PC-3 (cell line): Measurements from ENCODE around the gene MCAT.

Experiments used
- EZH2 ChIP-seq: fragments of 300-600 bp; sonication (generic); IDR thresholded peaks from one replicate; pipeline ENCODE4 v1.6.1; 2017; ENCODE audit warnings: antibody characterized with exemption, mild to moderate bottlenecking, low read length; ENCODE audit not compliant: unreplicated experiment
- EZH2phosphoT487 ChIP-seq: fragments of 300-600 bp; sonication (generic); IDR thresholded peaks from 2 replicates; pipeline ENCODE4 v1.6.1; 2018; ENCODE audit warnings: mild to moderate bottlenecking, antibody characterized with exemption, low read length, borderline replicate concordance
- TF ChIP-seq, protein P1 (sequence below): fragments of 300-600 bp; sonication (generic); conservative IDR thresholded peaks from 2 replicates; pipeline ENCODE4 v1.5.1; 2017; ENCODE audit warnings: antibody characterized with exemption, low read depth, mild to moderate bottlenecking, low read length

DNA sequence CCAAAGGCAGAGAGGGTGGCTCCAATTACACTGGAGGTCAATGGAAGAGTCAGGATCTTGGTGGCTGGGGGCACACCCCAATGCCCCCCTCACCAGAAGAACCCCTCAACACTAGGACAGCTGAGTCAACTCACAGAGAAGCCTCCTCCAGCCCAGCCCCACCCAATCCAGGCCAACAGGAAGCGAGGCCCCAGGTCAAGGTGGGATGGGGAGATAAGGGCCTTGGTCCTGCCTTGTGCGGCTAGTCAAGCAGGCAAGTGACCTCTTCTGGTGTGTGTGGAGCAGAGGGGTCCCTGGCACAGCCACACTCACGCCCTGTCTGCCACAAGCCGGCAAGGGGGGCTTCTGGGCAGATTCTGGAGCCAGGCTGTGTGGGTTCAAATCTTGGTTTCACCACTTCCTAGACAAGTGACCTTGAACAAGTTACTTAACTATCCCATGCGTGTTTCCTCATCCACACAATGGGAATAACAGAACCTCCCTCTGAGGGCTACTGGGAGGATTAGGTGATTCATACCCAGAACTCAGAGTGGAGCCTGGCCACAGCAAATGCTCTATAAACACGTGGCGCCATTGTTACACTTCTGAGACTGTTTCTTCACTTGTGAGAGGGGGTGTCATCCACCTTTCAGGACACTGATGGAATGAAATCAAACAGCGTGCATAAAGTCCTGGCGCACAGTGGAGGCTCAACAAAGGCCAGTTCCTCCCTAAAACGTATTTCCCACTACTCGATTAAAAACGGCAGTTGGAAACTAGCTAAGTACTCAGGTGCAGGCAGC, 40.5 kb upstream of the MCAT start:
- TF ChIP-seq, protein P1, sequence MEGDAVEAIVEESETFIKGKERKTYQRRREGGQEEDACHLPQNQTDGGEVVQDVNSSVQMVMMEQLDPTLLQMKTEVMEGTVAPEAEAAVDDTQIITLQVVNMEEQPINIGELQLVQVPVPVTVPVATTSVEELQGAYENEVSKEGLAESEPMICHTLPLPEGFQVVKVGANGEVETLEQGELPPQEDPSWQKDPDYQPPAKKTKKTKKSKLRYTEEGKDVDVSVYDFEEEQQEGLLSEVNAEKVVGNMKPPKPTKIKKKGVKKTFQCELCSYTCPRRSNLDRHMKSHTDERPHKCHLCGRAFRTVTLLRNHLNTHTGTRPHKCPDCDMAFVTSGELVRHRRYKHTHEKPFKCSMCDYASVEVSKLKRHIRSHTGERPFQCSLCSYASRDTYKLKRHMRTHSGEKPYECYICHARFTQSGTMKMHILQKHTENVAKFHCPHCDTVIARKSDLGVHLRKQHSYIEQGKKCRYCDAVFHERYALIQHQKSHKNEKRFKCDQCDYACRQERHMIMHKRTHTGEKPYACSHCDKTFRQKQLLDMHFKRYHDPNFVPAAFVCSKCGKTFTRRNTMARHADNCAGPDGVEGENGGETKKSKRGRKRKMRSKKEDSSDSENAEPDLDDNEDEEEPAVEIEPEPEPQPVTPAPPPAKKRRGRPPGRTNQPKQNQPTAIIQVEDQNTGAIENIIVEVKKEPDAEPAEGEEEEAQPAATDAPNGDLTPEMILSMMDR, result no peak
- no peak for TF ChIP-seq EZH2
- TF ChIP-seq EZH2phosphoT487, result no peak
